Endodermal cell (in vitro differentiated cells): ENCODE results near the gene TTLL9. TPM values are rescaled to one million over a fixed set of nuclear protein-coding genes. Genes with fewer than 3 reads are reported as not detected.

Source experiments
- DNase-seq: peaks from one replicate; pipeline ENCODE4 v3.0.0-alpha.2; 2017
- H3K27ac ChIP-seq: 2 replicates; pipeline ENCODE4 v1.5.1; 2013; ENCODE audit warnings: mild to moderate bottlenecking, low read depth, low read length, moderate library complexity
- H3K27me3 ChIP-seq: 2 replicates; pipeline ENCODE4 v1.6.1; 2013; ENCODE audit warnings: mild to moderate bottlenecking, low read length, moderate library complexity; ENCODE audit not compliant: insufficient read depth, control insufficient read depth, poor library complexity, severe bottlenecking
- H3K36me3 ChIP-seq: 2 replicates; pipeline ENCODE4 v1.7.0; 2013; ENCODE audit warnings: mild to moderate bottlenecking, low read length, moderate library complexity; ENCODE audit not compliant: control insufficient read depth, insufficient read depth
- H3K4me1 ChIP-seq: one replicate; pipeline ENCODE4 v1.7.0; 2013; ENCODE audit warnings: low read length; ENCODE audit not compliant: control insufficient read depth, insufficient read depth
- H3K4me3 ChIP-seq: 2 replicates; pipeline ENCODE4 v1.5.1; 2013; ENCODE audit warnings: mild to moderate bottlenecking, low read length, moderate library complexity
- H3K9ac ChIP-seq: 2 replicates; pipeline ENCODE4 v1.6.1; 2013; ENCODE audit warnings: mild to moderate bottlenecking, low read length, moderate library complexity; ENCODE audit not compliant: poor library complexity, severe bottlenecking; ENCODE audit errors: extremely low read depth
- H3K9me3 ChIP-seq: 2 replicates; pipeline ENCODE4 v1.6.1; 2013; ENCODE audit warnings: mild to moderate bottlenecking, low read length, moderate library complexity; ENCODE audit not compliant: control insufficient read depth
- H3K27ac Mint-ChIP-seq: 2 replicates; pipeline ENCODE4 v1.8.0; 2020; ENCODE audit warnings: mixed read lengths
- H3K27me3 Mint-ChIP-seq: 2 replicates; pipeline ENCODE4 v1.8.0; 2021; ENCODE audit warnings: mild to moderate bottlenecking, mixed read lengths; ENCODE audit not compliant: insufficient read depth
- H3K36me3 Mint-ChIP-seq: 2 replicates; pipeline ENCODE4 v1.8.0; 2020; ENCODE audit warnings: low read depth, mixed read lengths
- H3K4me1 Mint-ChIP-seq: 2 replicates; pipeline ENCODE4 v1.8.0; 2020; ENCODE audit warnings: mixed read lengths
- H3K4me3 Mint-ChIP-seq: 2 replicates; pipeline ENCODE4 v1.8.0; 2020; ENCODE audit warnings: mild to moderate bottlenecking, moderate library complexity, mixed read lengths
- H3K9me3 Mint-ChIP-seq: 2 replicates; pipeline ENCODE4 v1.8.0; 2020; ENCODE audit warnings: mild to moderate bottlenecking, mixed read lengths
- CTCF ChIP-seq: fragments of 200-600 bp; sonication (generic); conservative IDR thresholded peaks from 2 replicates; pipeline ENCODE4 v1.5.0; 2021; ENCODE audit warnings: antibody characterized with exemption, mild to moderate bottlenecking
- WGBS, 2 experiments: methylation state at CpG; one replicate each; pipeline versions ENCODE4 v1.1.5 to v1.1.7; 2013; ENCODE audit warnings: missing lambda C conversion rate in 2 of 2, mixed read lengths in 1 of 2; ENCODE audit not compliant: insufficient coverage in 1 of 2, insufficient read length in 1 of 2; 5-methylcytosine and 5-hydroxymethylcytosine counted together
- total RNA-seq, 2 donors: library from RNA; stranded (reverse); fragmentation: NEBNext Ultra II Directional in 1 of 2; extraction: Animal tissue kit (Norgen Biotek cat#: 25700) in 1 of 2; gene quantifications; 2 replicates in 1 of 2; 3 replicates in 1 of 2; pipeline ENCODE4 v1.2.1, GENCODE V29; 2021

Gene TTLL9
- total RNA-seq, 2 donors from 2014 or later: 0.29 to 0.51 TPM

DNA sequence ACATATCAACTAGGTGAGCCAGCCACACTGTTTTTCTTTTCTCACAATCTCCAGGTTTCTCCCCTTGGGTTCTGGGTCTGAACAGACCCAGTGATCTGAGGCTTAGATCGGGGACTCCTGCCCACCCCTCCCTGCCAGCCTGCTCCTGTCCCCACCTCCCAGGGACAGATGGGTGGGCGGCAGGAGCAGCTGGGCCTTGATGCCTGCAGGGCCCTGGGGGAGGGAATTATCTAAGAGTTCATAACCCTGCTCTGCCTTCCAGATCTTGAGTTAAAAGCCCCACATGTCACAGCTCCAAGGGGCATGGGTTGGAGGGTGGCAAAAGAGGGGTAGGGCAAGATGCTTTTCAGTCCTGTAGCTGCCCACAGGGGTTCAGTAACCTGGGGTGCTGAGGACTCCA is 92.3 kb downstream of the TTLL9 start:
- H3K9me3 Mint-ChIP-seq: no peaks in the 10 kb centered on the region
- no peak for DNase-seq
- no peak for TF ChIP-seq CTCF
- H3K27me3 ChIP-seq: peaks cover 54% of the 10 kb centered on the region
- no peaks in the 10 kb centered on the region for H3K9me3 ChIP-seq
- H3K27ac Mint-ChIP-seq: no peak overlapping the region
- no peaks in the 10 kb centered on the region for H3K4me1 Mint-ChIP-seq
- no peaks in the 10 kb centered on the region for H3K4me1 ChIP-seq
- no peak overlapping the region for H3K4me3 Mint-ChIP-seq
- H3K36me3 ChIP-seq: no peaks in the 10 kb centered on the region
- 88% methylated on average over 2 of the region's 2 CpGs; no CpG with 5 or more reads in 1 of the 2 experiments for WGBS, 2 experiments
- H3K27ac ChIP-seq: peak overlapping the region; percentile 68
- peaks cover 79% of the 10 kb centered on the region for H3K27me3 Mint-ChIP-seq
- no peak overlapping the region for H3K4me3 ChIP-seq
- H3K9ac ChIP-seq: no peak overlapping the region
- H3K36me3 Mint-ChIP-seq: no peaks in the 10 kb centered on the region

- Histone ChIP-seq H3K4me1 (peaks cover under 1% of the 10 kb centered on the region), H3K9ac (no peak overlapping the region), H3K27me3 (peaks cover 51% of the 10 kb centered on the region), H3K9me3 (no peaks in the 10 kb centered on the region), H3K36me3 (no peaks in the 10 kb centered on the region), H3K4me3 (no peak overlapping the region), H3K27ac (no peak overlapping the region)
- no peak for TF ChIP-seq CTCF
- WGBS, 2 experiments: 78 to 86% methylated on average over 6 of the region's 6 CpGs
- Mint-ChIP-seq H3K27ac (no peak overlapping the region), H3K36me3 (no peaks in the 10 kb centered on the region), H3K4me3 (no peak overlapping the region), H3K27me3 (peaks cover 75% of the 10 kb centered on the region), H3K4me1 (peaks cover 4% of the 10 kb centered on the region), H3K9me3 (no peaks in the 10 kb centered on the region)
- DNase-seq: no peak
These were observed 93.5 kb downstream of the TTLL9 start for GRCh38 chr20:31963889-31964288.

DNA sequence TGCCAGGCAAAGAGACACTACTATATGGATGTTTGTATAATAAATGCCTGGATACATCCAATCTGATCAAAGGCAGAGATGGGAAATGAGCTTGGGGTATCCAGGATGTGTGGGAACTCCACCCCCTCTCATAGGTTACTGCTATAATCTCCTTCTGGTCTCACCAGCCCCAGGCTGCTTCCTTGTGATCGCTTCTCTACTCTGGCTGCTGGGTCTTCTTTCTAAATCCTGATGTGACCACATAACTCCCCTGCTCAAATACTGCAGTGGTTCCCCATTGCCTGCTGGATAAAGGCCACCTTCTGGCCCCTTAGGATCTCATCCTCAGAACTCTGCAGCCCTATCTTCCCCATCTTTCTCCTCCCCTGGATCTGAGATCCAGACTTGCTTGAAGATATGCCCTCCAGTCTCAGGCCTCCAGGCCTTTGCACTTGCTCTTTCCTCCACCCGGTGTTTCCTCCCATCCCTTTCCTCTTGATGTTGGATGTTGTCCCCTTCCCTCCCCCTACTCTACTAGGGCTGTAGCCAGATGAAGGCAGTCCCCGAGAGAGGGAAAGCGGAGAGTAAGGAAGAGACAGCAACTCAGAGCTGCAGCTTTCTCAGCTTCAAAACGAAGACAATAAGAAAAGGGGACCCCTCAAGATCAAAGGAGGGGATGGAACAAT is 96.7 kb downstream of the TTLL9 start:
- Histone ChIP-seq H3K9me3 (no peaks in the 10 kb centered on the region), H3K9ac (no peak overlapping the region), H3K4me1 (peaks cover 8% of the 10 kb centered on the region), H3K27me3 (peaks cover 57% of the 10 kb centered on the region), H3K36me3 (no peaks in the 10 kb centered on the region), H3K4me3 (no peak overlapping the region), H3K27ac (no peak overlapping the region)
- Mint-ChIP-seq H3K9me3 (no peaks in the 10 kb centered on the region), H3K4me3 (peak overlapping the region; percentile 74), H3K27me3 (peaks cover 83% of the 10 kb centered on the region), H3K36me3 (no peaks in the 10 kb centered on the region), H3K27ac (no peak overlapping the region), H3K4me1 (peaks cover 35% of the 10 kb centered on the region)
- no peak for DNase-seq
- TF ChIP-seq CTCF: no peak
- 27 to 33% methylated on average over 2 to 5 of the region's 5 CpGs for WGBS, 2 experiments
